Effector memory CD8-positive, alpha-beta T cell (primary cell): Measurements from ENCODE around the gene ZNF609.

Source experiments
- ATAC-seq: fragments of 150-1000 bp; cut with Tn5 transposase; replicated peaks from 2 replicates; pipeline ENCODE4 v1.10.0; 2021; ENCODE audit warnings: mild to moderate bottlenecking, moderate library complexity
- DNase-seq, 3 experiments: peaks; one replicate each; pipeline ENCODE4 v3.0.0; 2021
- H3K27ac Mint-ChIP-seq, 2 donors: one replicate each; pipeline ENCODE4 v1.8.0; 2022; ENCODE audit warnings: mild to moderate bottlenecking in 2 of 2, mixed read lengths in 2 of 2, moderate library complexity in 2 of 2
- H3K27me3 Mint-ChIP-seq, 2 donors: one replicate each; pipeline ENCODE4 v1.8.0; 2022; ENCODE audit warnings: mixed read lengths in 2 of 2
- H3K36me3 Mint-ChIP-seq: one replicate; pipeline ENCODE4 v1.8.0; 2022; ENCODE audit warnings: mild to moderate bottlenecking, moderate library complexity, mixed read lengths; ENCODE audit not compliant: insufficient read depth
- H3K4me1 Mint-ChIP-seq, 2 donors: one replicate each; pipeline ENCODE4 v1.8.0; 2022; ENCODE audit warnings: low read depth in 2 of 2, mixed read lengths in 2 of 2
- H3K4me3 Mint-ChIP-seq, 2 donors: one replicate each; pipeline ENCODE4 v1.8.0; 2022; ENCODE audit warnings: mild to moderate bottlenecking in 2 of 2, mixed read lengths in 2 of 2, moderate library complexity in 2 of 2
- H3K9me3 Mint-ChIP-seq, 2 donors: one replicate each; pipeline ENCODE4 v1.8.0; 2022; ENCODE audit warnings: mixed read lengths in 2 of 2
- total RNA-seq, 9 experiments: gene quantifications; one replicate each; lab custom pipeline; 2026; lab: John Stamatoyannopoulos, UW

ZNF609 gene, protein sequence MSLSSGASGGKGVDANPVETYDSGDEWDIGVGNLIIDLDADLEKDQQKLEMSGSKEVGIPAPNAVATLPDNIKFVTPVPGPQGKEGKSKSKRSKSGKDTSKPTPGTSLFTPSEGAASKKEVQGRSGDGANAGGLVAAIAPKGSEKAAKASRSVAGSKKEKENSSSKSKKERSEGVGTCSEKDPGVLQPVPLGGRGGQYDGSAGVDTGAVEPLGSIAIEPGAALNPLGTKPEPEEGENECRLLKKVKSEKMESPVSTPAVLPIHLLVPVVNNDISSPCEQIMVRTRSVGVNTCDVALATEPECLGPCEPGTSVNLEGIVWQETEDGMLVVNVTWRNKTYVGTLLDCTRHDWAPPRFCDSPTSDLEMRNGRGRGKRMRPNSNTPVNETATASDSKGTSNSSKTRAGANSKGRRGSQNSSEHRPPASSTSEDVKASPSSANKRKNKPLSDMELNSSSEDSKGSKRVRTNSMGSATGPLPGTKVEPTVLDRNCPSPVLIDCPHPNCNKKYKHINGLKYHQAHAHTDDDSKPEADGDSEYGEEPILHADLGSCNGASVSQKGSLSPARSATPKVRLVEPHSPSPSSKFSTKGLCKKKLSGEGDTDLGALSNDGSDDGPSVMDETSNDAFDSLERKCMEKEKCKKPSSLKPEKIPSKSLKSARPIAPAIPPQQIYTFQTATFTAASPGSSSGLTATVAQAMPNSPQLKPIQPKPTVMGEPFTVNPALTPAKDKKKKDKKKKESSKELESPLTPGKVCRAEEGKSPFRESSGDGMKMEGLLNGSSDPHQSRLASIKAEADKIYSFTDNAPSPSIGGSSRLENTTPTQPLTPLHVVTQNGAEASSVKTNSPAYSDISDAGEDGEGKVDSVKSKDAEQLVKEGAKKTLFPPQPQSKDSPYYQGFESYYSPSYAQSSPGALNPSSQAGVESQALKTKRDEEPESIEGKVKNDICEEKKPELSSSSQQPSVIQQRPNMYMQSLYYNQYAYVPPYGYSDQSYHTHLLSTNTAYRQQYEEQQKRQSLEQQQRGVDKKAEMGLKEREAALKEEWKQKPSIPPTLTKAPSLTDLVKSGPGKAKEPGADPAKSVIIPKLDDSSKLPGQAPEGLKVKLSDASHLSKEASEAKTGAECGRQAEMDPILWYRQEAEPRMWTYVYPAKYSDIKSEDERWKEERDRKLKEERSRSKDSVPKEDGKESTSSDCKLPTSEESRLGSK (N-terminal part only)
- total RNA-seq, result 82.6 to 220 (median 149) reads per million in 9 experiments

DNA sequence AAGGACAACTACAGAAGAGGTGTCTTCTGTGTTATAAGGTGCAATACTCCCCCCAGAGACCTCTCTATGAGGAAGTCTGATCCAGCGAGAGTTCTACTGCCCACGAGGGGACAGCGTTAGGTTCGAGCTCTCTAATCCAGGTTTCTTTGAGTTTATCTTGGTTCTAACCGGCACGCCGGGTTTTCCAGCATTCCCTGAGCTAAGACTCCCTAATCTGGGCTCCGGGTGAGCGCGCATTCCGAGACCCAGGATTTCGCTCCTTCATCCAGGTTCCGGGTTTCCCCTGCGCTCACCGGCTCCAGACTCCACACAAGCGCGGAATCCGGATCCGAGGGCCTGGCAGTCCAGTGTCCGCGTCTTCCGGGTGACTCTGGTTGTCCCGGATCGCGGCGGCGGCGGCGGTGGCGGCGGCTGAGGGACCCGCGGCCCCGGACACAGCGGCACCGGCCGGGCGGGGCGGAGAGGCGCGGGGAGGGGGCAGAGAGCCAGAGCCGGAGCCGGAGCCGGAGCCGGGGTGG is at the start of gene ZNF609:
ZNF609 (plus strand) TSS at position 373 of the 518 bp plus-strand sequence. CDS start 38,842 bp downstream, outside the sequence.
- peaks cover 32 to 49% of the 10 kb centered on the region in 2 donors for H3K4me1 Mint-ChIP-seq
- H3K27me3 Mint-ChIP-seq, result no peaks in the 10 kb centered on the region
- H3K36me3 Mint-ChIP-seq, result peaks cover 8% of the 10 kb centered on the region
- H3K27ac Mint-ChIP-seq, result peak within 1 kb of the TSS; percentile 77 to 90
- ATAC-seq, result peak; percentile 81
- H3K9me3 Mint-ChIP-seq, result no peaks in the 10 kb centered on the region
- DNase-seq, result peak; percentile 90 to 95 (median 90)
- H3K4me3 Mint-ChIP-seq, result peak within 1 kb of the TSS; percentile 92 to 94

DNA sequence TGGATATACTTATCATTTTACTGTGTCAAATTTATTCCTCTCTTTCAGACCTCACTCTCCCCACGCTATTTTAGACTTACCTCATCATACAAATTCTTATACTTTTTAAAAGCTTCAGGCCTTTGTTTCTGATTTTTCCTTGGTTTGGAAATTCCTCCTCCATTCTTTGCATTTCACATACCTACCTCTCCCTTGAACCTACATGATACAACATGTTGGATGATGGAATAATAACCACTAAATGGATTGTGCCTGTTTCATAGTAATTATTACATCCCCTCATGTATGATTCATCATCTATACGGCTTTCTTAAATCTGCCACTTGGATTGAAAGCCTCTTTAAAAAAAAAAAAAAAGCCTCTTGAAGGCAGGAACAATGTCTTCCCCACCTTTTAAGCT is 48.2 kb upstream of the ZNF609 start:
- no peak for DNase-seq

DNA sequence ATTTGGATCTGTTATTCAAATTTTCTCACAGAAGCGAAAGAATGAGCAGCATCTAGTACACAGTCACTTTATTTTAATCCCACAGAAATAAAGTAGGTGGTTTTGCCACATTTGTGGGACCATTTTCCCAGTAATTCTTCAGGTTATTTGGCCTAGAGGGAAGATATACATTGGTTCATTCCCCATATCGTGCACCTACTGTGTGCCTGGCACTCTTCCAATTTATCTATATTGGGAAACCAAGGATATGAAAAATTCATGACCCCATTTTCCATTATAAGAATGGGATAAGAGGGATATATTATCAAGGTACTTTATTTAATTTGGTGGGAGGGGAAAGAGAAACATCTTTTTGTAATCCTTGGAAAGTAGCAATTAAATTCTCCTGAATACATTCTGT is 37.7 kb upstream of the ZNF609 start:
- Mint-ChIP-seq H3K9me3 (no peaks in the 10 kb centered on the region), H3K27ac (no peak overlapping the region), H3K27me3 (no peaks in the 10 kb centered on the region), H3K4me1 (peaks cover 2 to 10% of the 10 kb centered on the region in 2 donors), H3K4me3 (no peak overlapping the region), H3K36me3 (peaks cover 76% of the 10 kb centered on the region)
- ATAC-seq, result no peak
- no peak for DNase-seq

More for the DNA sequence above, 48.2 kb upstream of the ZNF609 start:
- Mint-ChIP-seq H3K4me1 (peaks cover 0 to 4% of the 10 kb centered on the region in 2 donors), H3K27ac (peak overlapping the region in 1 of 2 donors; percentile 5), H3K9me3 (no peaks in the 10 kb centered on the region), H3K4me3 (no peak overlapping the region), H3K27me3 (no peaks in the 10 kb centered on the region), H3K36me3 (peaks cover 74% of the 10 kb centered on the region)
- ATAC-seq, result no peak

DNA sequence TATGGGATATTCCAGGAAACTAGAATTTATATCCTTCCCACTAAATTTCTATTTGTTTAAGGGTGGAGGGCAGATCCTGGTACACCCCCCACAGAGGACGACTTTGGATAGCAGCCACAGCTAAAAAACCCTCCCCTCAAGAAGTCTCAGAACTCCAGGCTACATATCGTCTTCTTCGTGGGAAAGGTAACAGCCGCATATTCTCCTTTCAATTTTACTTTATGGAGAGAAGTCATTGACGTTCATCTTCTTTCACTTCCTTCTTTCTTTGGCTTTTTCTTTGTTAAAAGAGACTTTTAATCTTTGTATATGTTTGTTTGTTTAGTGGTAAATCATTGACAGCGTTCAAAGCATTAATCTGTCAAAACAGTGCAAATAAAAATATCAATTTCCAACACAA is 36.4 kb upstream of the ZNF609 start:
- H3K4me3 Mint-ChIP-seq, result no peak overlapping the region
- peak overlapping the region in 1 of 2 donors; percentile 22 for H3K27ac Mint-ChIP-seq
- H3K4me1 Mint-ChIP-seq, result peaks cover 3 to 13% of the 10 kb centered on the region in 2 donors
- no peak for DNase-seq
- H3K36me3 Mint-ChIP-seq, result peaks cover 67% of the 10 kb centered on the region
- H3K27me3 Mint-ChIP-seq, result no peaks in the 10 kb centered on the region
- no peak for ATAC-seq
- no peaks in the 10 kb centered on the region for H3K9me3 Mint-ChIP-seq

DNA sequence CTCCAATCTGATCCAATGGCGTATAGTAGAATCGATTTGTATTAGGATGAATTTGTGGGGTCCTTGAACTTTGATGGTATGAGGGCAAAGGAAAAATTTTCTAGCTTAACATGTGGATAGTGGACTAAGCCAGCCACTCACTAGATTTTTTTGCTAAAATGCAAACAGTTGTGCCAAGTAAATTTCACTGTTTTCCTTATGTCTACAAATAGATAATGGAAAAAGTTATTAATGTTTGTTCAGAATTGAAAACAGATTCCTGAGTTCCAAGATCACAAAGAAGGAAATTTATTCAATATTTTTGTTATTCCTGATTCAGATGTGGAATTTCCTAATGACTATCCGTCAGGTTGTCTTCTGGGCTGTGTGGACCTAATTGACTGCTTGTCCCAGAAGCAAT is 35.2 kb upstream of the ZNF609 start:
- H3K4me1 Mint-ChIP-seq, result peaks cover 12 to 23% of the 10 kb centered on the region in 2 donors
- no peak for DNase-seq
- no peaks in the 10 kb centered on the region for H3K27me3 Mint-ChIP-seq
- H3K9me3 Mint-ChIP-seq, result no peaks in the 10 kb centered on the region
- no peak for ATAC-seq
- no peak overlapping the region for H3K4me3 Mint-ChIP-seq
- no peak overlapping the region for H3K27ac Mint-ChIP-seq
- peaks cover 60% of the 10 kb centered on the region for H3K36me3 Mint-ChIP-seq

DNA sequence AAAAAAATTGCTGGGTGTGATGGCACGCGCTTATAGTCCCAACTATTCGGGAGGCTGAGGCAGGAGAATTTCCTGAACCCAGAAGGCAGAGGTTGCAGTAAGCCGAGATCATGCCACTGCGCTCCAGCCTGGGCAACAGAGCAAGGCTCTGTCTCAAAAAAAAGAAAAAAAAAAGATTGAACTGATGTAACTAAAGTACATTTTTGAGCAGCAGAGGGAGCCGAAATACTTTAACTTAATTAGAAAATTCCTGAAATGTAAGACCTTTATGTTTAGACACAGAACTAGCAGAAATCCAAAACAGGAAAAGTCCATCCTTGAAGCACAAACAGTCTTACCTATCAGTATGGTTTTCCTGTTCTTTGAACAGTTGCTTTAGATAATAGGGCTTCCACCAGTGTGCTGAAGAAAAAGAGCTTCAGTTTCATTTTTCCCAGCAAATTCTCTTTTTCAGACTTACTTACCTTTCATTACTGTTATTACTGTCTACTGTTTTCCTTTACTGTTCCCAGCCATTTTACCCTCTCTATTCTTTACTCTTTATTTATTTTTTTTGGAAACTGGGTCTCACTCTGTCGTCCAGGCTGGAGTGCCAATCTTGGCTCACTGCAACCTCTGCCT is 33.4 kb upstream of the ZNF609 start:
- peaks cover 55% of the 10 kb centered on the region for H3K36me3 Mint-ChIP-seq
- peaks cover 14 to 34% of the 10 kb centered on the region in 2 donors for H3K4me1 Mint-ChIP-seq
- no peaks in the 10 kb centered on the region for H3K27me3 Mint-ChIP-seq
- peak overlapping the region; percentile 18 to 84 for H3K27ac Mint-ChIP-seq
- H3K9me3 Mint-ChIP-seq, result no peaks in the 10 kb centered on the region
- H3K4me3 Mint-ChIP-seq, result no peak overlapping the region
- ATAC-seq, result no peak
- DNase-seq, result no peak

DNA sequence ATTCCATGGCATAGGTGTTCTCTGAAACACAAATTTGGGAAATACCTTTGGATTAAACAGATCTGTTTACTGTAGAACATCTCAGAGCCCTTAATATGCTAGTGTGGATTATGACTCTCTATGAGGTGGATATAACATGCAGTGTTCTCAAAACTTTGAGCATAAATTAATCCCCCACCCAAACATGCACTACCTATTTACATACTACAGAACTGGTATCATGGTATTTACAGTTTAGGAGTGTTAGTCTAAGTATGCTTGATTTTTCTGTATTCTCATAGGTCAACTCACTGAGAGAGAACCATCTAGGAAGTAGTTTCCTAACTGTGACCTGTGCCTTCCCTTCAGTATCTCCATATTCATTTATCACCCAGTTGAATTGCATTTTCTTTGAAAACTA is 30.9 kb upstream of the ZNF609 start:
- H3K27ac Mint-ChIP-seq, result peak overlapping the region in 1 of 2 donors; percentile 81
- no peaks in the 10 kb centered on the region for H3K27me3 Mint-ChIP-seq
- DNase-seq, result no peak
- peaks cover 14 to 34% of the 10 kb centered on the region in 2 donors for H3K4me1 Mint-ChIP-seq
- peak overlapping the region in 1 of 2 donors; percentile 41 for H3K4me3 Mint-ChIP-seq
- no peak for ATAC-seq
- no peaks in the 10 kb centered on the region for H3K9me3 Mint-ChIP-seq
- H3K36me3 Mint-ChIP-seq, result peaks cover 41% of the 10 kb centered on the region

DNA sequence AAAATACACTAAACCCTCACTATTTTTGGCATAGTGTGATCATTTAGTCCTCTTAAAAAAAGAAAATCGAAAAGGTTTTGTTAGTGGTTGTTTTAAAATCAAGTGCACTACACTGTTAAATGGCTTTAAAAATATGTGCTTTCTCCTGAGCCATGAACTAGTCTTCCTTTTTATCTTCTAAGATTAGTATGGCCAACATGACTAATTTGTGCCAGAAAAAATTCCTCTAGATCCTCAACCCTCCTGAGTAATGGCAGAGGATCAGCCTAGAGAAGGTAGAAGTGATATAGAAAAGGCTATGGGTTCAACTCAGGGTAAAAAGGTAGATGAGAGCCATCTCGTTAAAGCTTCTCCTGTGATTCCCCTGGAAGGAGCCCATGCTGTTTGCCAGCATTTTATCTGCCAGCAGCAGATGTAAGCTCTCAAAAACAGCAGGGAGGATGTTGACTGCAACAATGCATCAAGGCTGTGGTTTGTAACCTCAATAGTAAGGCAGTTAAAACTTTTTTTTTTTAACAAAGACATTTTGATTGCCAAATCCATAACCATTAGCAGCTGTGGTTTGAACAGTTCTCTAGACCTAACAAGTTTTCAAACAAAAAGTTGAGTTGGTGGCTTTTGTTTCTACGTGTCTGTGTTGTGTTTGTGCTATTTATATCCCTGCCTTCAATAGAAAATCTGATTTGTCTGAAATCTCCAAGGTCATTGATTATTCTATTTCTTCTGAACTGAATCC is 30.2 kb upstream of the ZNF609 start:
- Mint-ChIP-seq H3K4me1 (peaks cover 14 to 34% of the 10 kb centered on the region in 2 donors), H3K4me3 (peak overlapping the region; percentile 41 to 56), H3K27me3 (no peaks in the 10 kb centered on the region), H3K36me3 (peaks cover 33% of the 10 kb centered on the region), H3K27ac (peak overlapping the region; percentile 41 to 81), H3K9me3 (no peaks in the 10 kb centered on the region)
- peak; percentile 99 for ATAC-seq
- peak; percentile 27 to 45 (median 34) for DNase-seq

DNA sequence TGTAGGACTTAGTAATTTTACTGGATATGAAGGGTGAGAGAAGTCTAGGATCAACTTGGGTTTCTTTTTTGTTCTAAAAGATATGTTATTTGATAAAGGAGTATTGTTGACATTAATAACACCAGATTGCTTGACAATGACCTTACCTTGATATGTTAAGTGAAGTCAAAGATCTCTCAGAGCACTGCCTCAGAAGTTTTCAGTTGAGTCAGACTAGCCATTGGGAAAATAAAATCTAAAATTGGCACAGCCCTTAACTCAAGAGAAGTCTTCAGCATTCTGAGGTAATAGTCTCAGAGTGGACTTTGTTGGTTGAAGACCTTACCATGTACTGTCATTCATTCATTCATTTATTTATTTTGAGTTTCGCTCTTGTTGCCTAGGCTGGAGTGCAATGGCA is 22.4 kb upstream of the ZNF609 start:
- peak overlapping the region in 1 of 2 donors; percentile 24 for H3K27ac Mint-ChIP-seq
- H3K27me3 Mint-ChIP-seq, result no peaks in the 10 kb centered on the region
- ATAC-seq, result no peak
- peaks cover 13% of the 10 kb centered on the region for H3K36me3 Mint-ChIP-seq
- H3K9me3 Mint-ChIP-seq, result no peaks in the 10 kb centered on the region
- no peak for DNase-seq
- H3K4me1 Mint-ChIP-seq, result peaks cover 7 to 30% of the 10 kb centered on the region in 2 donors
- H3K4me3 Mint-ChIP-seq, result no peak overlapping the region

DNA sequence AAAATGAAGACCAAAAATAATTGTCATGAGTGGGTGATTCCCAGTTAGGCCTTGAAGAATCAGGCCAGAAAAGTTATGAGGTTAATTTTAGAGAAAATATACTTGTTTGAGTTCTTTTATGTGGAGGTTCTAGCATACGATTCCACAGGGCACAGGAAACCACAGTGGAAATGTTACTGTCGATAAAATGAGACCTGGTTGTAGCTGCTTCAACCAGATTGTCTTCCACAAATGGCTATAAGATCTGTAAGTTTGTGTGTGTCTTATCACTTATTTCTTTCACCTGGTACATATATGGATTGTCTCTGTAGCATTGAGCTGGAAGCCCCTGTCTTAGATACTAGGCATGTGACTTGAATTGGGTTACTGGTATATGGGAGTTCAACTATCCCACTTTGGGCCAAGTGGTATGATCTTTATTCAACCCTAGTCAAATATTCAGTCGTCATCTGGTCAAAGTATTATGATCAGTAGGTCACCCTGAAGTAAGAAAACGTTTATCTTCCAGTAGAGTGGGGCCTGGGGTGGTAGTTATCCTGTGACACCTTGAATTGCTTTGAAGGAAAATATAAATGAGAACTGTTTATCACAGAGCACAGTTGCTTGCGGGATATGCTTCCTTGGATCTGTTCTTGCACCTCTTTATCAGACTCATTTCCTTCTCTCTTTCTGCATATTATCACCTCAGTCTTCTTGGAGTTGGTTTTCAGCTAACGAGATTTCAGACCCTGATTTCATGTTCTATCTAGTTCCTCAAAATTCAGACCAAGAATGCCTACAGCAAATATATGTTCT is 21.5 kb upstream of the ZNF609 start:
- H3K36me3 Mint-ChIP-seq, result peaks cover 8% of the 10 kb centered on the region

DNA sequence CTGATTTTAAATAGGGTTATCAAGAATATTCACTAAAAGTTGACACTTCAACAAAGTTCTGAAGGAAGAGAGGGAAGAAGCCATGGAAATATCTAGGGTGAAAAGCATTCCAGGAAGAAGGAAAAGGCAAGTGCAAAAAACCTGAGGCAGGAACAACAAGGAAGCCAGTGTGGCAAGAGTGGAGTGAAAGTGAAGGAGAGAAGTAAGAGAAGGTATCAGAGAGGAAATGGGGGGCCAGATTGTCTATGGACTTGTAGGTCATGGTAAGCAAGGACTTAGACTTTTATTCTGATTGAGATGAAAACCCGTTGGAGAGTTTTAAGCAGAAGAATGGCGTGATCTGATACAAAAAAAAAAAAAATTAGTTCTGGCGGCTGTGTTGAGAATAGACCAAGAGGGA is 18.5 kb upstream of the ZNF609 start:
- H3K4me3 Mint-ChIP-seq, result no peak overlapping the region
- ATAC-seq (no peak), DNase-seq (no peak)
- H3K4me1 Mint-ChIP-seq, result peaks cover 18 to 40% of the 10 kb centered on the region in 2 donors
- no peaks in the 10 kb centered on the region for H3K27me3 Mint-ChIP-seq
- H3K9me3 Mint-ChIP-seq, result no peaks in the 10 kb centered on the region
- H3K27ac Mint-ChIP-seq, result peak overlapping the region in 1 of 2 donors; percentile 2
- peaks cover 25% of the 10 kb centered on the region for H3K36me3 Mint-ChIP-seq

More for the DNA sequence above, 21.5 kb upstream of the ZNF609 start:
- ATAC-seq (no peak), DNase-seq (no peak)
- no peak overlapping the region for H3K4me3 Mint-ChIP-seq
- no peaks in the 10 kb centered on the region for H3K27me3 Mint-ChIP-seq
- H3K9me3 Mint-ChIP-seq, result no peaks in the 10 kb centered on the region
- peak overlapping the region in 1 of 2 donors; percentile 24 for H3K27ac Mint-ChIP-seq
- peaks cover 13 to 33% of the 10 kb centered on the region in 2 donors for H3K4me1 Mint-ChIP-seq
